IMR-90 (cell line): ENCODE results near the gene CGN. TPM values are rescaled to one million over a fixed set of nuclear protein-coding genes. Genes with fewer than 3 reads are reported as not detected.

Source experiments
- ATAC-seq: fragments of 200-7000 bp; cut with Tn5 transposase; 2 replicates; pipeline ENCODE4 v1.9.1; 2020; ENCODE audit warnings: low read depth, mild to moderate bottlenecking, moderate library complexity
- BruUV-seq: library from RNA; stranded (reverse); fragments of 400-500 nt; replicated peaks from 2 replicates; lab custom pipeline; 2021; lab: Mats Ljungman, UMichigan
- CTCF ChIA-PET: fragments of 300-600 bp; formaldehyde crosslinking; extraction: SDS; loops from one replicate; lab custom pipeline; 2021; ENCODE audit warnings: antibody characterized with exemption; lab: Yijun Ruan, JAX
- POLR2A ChIA-PET: fragments of 300-600 bp; sonication (Branson Sonifier 250); formaldehyde crosslinking; loops from one replicate; lab custom pipeline; 2022; ENCODE audit warnings: antibody characterized with exemption; ENCODE audit not compliant: unreplicated experiment; lab: Charles Lee
- DNase-seq: peaks from one replicate; pipeline ENCODE4 v3.0.0; 2013
- H2AFZ ChIP-seq: replicated peaks from 2 replicates; pipeline ENCODE3; 2013; ENCODE audit warnings: low read length, mild to moderate bottlenecking; ENCODE audit not compliant: poor library complexity
- H2AK5ac ChIP-seq: 2 replicates; pipeline ENCODE4 v1.6.1; 2013; ENCODE audit warnings: low read depth, low read length, inconsistent platforms
- H2AK9ac ChIP-seq: replicated peaks from 2 replicates; pipeline ENCODE3; 2013; ENCODE audit warnings: mild to moderate bottlenecking, low read depth, low read length, moderate library complexity; ENCODE audit not compliant: poor library complexity
- H2BK120ac ChIP-seq: 2 replicates; pipeline ENCODE4 v1.6.1; 2013; ENCODE audit warnings: low read depth, low read length, inconsistent platforms
- H2BK15ac ChIP-seq: 3 replicates; pipeline ENCODE4 v1.6.1; 2013; ENCODE audit warnings: low read depth, low read length, inconsistent platforms
- H2BK20ac ChIP-seq: 2 replicates; pipeline ENCODE4 v1.6.1; 2013; ENCODE audit warnings: low read depth, mild to moderate bottlenecking, inconsistent platforms, low read length, moderate library complexity
- H2BK5ac ChIP-seq: 2 replicates; pipeline ENCODE4 v1.6.1; 2013; ENCODE audit warnings: mild to moderate bottlenecking, low read depth, low read length, inconsistent platforms; ENCODE audit not compliant: poor library complexity, severe bottlenecking
- H3K14ac ChIP-seq: replicated peaks from 2 replicates; pipeline ENCODE4 v1.6.1; 2013; ENCODE audit warnings: low read depth, low read length, inconsistent platforms
- H3K18ac ChIP-seq: 2 replicates; pipeline ENCODE4 v1.6.1; 2013; ENCODE audit warnings: low read depth, low read length, control low read depth
- H3K23ac ChIP-seq: 2 replicates; pipeline ENCODE4 v1.6.1; 2013; ENCODE audit warnings: low read depth, low read length, inconsistent platforms
- H3K27ac ChIP-seq: 2 replicates; pipeline ENCODE4 v1.5.1; 2013; ENCODE audit warnings: mild to moderate bottlenecking, control low read depth, low read length; ENCODE audit not compliant: insufficient read depth
- H3K27me3 ChIP-seq: 2 replicates; pipeline ENCODE4 v1.6.1; 2013; ENCODE audit warnings: low read length; ENCODE audit not compliant: control insufficient read depth, insufficient read depth
- H3K36me3 ChIP-seq: 2 replicates; pipeline ENCODE4 v1.6.1; 2013; ENCODE audit warnings: low read length, mixed read lengths; ENCODE audit not compliant: control insufficient read depth, insufficient read depth
- H3K4ac ChIP-seq: 2 replicates; pipeline ENCODE4 v1.6.1; 2013; ENCODE audit warnings: low read depth, low read length, inconsistent platforms
- H3K4me1 ChIP-seq: 2 replicates; pipeline ENCODE4 v1.6.1; 2013; ENCODE audit warnings: low read length, mixed read lengths; ENCODE audit not compliant: control insufficient read depth, insufficient read depth
- H3K4me2 ChIP-seq: 2 replicates; pipeline ENCODE4 v1.6.1; 2013; ENCODE audit warnings: low read depth, mild to moderate bottlenecking, control low read depth, low read length, moderate library complexity
- H3K4me3 ChIP-seq: 2 replicates; pipeline ENCODE4 v1.5.1; 2013; ENCODE audit warnings: low read depth, mild to moderate bottlenecking, control low read depth, low read length, moderate library complexity; ENCODE audit not compliant: insufficient read depth
- H3K56ac ChIP-seq: 2 replicates; pipeline ENCODE4 v1.6.1; 2013; ENCODE audit warnings: low read length, inconsistent platforms; ENCODE audit not compliant: insufficient read depth; ENCODE audit errors: extremely low read depth
- H3K79me1 ChIP-seq, 2 experiments: 2 replicates each; pipeline ENCODE4 v1.6.1; 2013; ENCODE audit warnings: low read length in 2 of 2, inconsistent platforms in 1 of 2, low read depth in 1 of 2
- H3K9ac ChIP-seq: 2 replicates; pipeline ENCODE4 v1.6.1; 2013; ENCODE audit warnings: low read depth, low read length, control low read depth
- H3K9me1 ChIP-seq: 2 replicates; pipeline ENCODE4 v1.6.1; 2013; ENCODE audit warnings: low read length, inconsistent platforms; ENCODE audit not compliant: insufficient read depth
- H3K9me3 ChIP-seq: 2 replicates; pipeline ENCODE4 v1.6.1; 2013; ENCODE audit warnings: low read length; ENCODE audit not compliant: control insufficient read depth, insufficient read depth
- H4K20me1 ChIP-seq: 2 replicates; pipeline ENCODE4 v1.6.1; 2013; ENCODE audit warnings: low read length, inconsistent platforms; ENCODE audit not compliant: insufficient read depth
- H4K5ac ChIP-seq: 2 replicates; pipeline ENCODE4 v1.6.1; 2013; ENCODE audit warnings: mild to moderate bottlenecking, low read depth, low read length, control low read depth
- H4K8ac ChIP-seq, 2 experiments: 2 replicates each; pipeline ENCODE4 v1.6.1; 2013; ENCODE audit warnings: low read depth in 2 of 2, low read length in 2 of 2, control low read depth in 1 of 2, inconsistent platforms in 1 of 2
- H4K91ac ChIP-seq: 2 replicates; pipeline ENCODE4 v1.6.1; 2013; ENCODE audit warnings: low read depth, low read length, inconsistent platforms; ENCODE audit not compliant: insufficient read depth
- CHD1 ChIP-seq: IDR thresholded peaks from 2 replicates; pipeline ENCODE4 v1.6.1; 2012; ENCODE audit warnings: low read depth, low read length, improper control_type of control experiment
- MAFK ChIP-seq: IDR thresholded peaks from 2 replicates; pipeline ENCODE4 v1.6.1; 2012; ENCODE audit warnings: low read depth, low read length, improper control_type of control experiment
- MAZ ChIP-seq: IDR thresholded peaks from 2 replicates; pipeline ENCODE4 v1.6.1; 2012; ENCODE audit warnings: low read depth, mild to moderate bottlenecking, low read length, improper control_type of control experiment, moderate library complexity, borderline replicate concordance
- MXI1 ChIP-seq: IDR thresholded peaks from 2 replicates; pipeline ENCODE4 v1.6.1; 2012; ENCODE audit warnings: low read depth, mild to moderate bottlenecking, low read length, moderate library complexity, borderline replicate concordance
- RAD21 ChIP-seq: IDR thresholded peaks from 2 replicates; pipeline ENCODE4 v1.6.1; 2012; ENCODE audit warnings: low read length, improper control_type of control experiment
- WGBS, 2 experiments: methylation state at CpG; one replicate each; pipeline versions ENCODE4 v1.1.5 to v1.1.7; 2013; ENCODE audit warnings: missing lambda C conversion rate in 2 of 2; ENCODE audit not compliant: insufficient read length in 1 of 2; ENCODE audit errors: extremely low coverage in 2 of 2; 5-methylcytosine and 5-hydroxymethylcytosine counted together
- dilution Hi-C: fragments of 300-500 bp; cut with HindIII; formaldehyde crosslinking; loops from one replicate; pipeline ENCODE4 v1.14.3; 2018; ENCODE audit warnings: low sequenced_read_pairs; ENCODE audit not compliant: unreplicated experiment
- in situ Hi-C: fragments of 300-500 bp; cut with MboI; formaldehyde crosslinking; loops from 3 replicates; pipeline ENCODE4 v1.14.3; 2019; ENCODE audit warnings: low sequenced_read_pairs, inconsistent platforms, mixed read lengths
- intact Hi-C: fragments of 100-400 bp; cut with micrococcal nuclease; formaldehyde crosslinking; loops from 2 replicates; pipeline ENCODE4 v1.10.0; 2022
- polyA plus RNA-seq, 3 experiments: library from polyadenylated mRNA; depleted of rRNA; stranded (reverse); fragments of >200 nt; gene quantifications; 2 replicates each; pipeline ENCODE4 v1.2.3, GENCODE V29; 2012; ENCODE audit warnings: low replicate concordance in 1 of 3
- total RNA-seq: library from RNA; depleted of rRNA; stranded (reverse); fragments of >200 nt; gene quantifications from 2 replicates; pipeline ENCODE4 v1.2.3, GENCODE V29; 2012
- TF ChIP-seq, protein P1 (sequence below): fragments of 150-350 bp; IDR thresholded peaks from 2 replicates; pipeline ENCODE4 v1.6.1; 2017; ENCODE audit warnings: mild to moderate bottlenecking, antibody characterized with exemption, low read length, low read depth

The CGN gene
- total and polyA plus RNA-seq, 2 of the 4 experiments (the other 2 are of a cell fraction) = 0.34 to 0.36 TPM

DNA sequence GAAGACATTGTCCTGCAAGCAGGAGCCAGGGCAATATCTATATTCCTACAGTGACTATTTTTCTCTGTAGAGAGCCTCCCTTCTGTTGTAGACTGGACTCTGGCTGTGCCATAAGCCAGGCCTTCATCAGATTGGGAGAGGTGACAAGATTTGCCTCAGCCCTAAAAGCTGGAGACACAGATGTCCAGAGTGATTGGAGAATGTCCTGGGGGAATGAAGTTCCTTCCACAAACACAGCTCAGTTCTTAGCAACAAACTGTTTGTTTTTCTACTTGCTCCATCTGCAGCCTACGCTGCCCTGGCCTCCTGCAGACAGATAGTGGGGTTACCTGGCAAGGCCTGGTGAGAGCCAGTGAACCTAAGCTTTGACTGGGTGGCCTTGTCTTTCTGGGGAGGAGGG, 70.7 kb downstream of the CGN start:
- Histone ChIP-seq H3K14ac (no peak overlapping the region), H3K9ac (no peak overlapping the region), H3K4ac (no peak overlapping the region), H2BK15ac (no peak overlapping the region), H2AK5ac (no peak overlapping the region), H4K91ac (no peak overlapping the region), H3K56ac (no peak overlapping the region), H2BK120ac (no peak overlapping the region), H3K18ac (no peak overlapping the region), H4K20me1 (no peaks in the 10 kb centered on the region), H4K5ac (no peak overlapping the region), H4K8ac (no peak overlapping the region), H3K4me2 (no peak overlapping the region), H3K9me3 (no peaks in the 10 kb centered on the region), H3K27me3 (no peaks in the 10 kb centered on the region), H3K36me3 (peaks cover 28% of the 10 kb centered on the region), H3K9me1 (no peaks in the 10 kb centered on the region; the same call in 1 of the 2 replicates), H3K27ac (no peak overlapping the region), H3K4me1 (peaks cover 6% of the 10 kb centered on the region), H2AK9ac (no peak overlapping the region), H3K4me3 (no peak overlapping the region), H3K23ac (no peak overlapping the region), H3K79me1 (no peaks in the 10 kb centered on the region), H2AFZ (no peak overlapping the region), H2BK20ac (no peak overlapping the region), H2BK5ac (no peak overlapping the region)
- no peak for ATAC-seq
- ChIA-PET CTCF (no interaction called here), POLR2A (no interaction called here)
- TF ChIP-seq MAZ = no peak
- no peak for TF ChIP-seq CHD1
- TF ChIP-seq MAFK = no peak
- TF ChIP-seq RAD21 = no peak
- TF ChIP-seq MXI1 = no peak
- TF ChIP-seq, protein P1, sequence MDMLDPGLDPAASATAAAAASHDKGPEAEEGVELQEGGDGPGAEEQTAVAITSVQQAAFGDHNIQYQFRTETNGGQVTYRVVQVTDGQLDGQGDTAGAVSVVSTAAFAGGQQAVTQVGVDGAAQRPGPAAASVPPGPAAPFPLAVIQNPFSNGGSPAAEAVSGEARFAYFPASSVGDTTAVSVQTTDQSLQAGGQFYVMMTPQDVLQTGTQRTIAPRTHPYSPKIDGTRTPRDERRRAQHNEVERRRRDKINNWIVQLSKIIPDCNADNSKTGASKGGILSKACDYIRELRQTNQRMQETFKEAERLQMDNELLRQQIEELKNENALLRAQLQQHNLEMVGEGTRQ = no peak
- DNase-seq = no peak
- WGBS, 2 experiments = no CpG with 5 or more reads among the region's 1 CpG
- in situ Hi-C loops = no loop called here
- dilution Hi-C loops = no loop called here
- intact Hi-C loops = no loop called here
- BruUV-seq = no TSS peak
